Natural killer cell (primary cell): ENCODE data around the gene SLC23A2. TPM values are rescaled to one million over a fixed set of nuclear protein-coding genes. Genes with fewer than 3 reads are reported as not detected.

ENCODE experiments used
- ATAC-seq, 3 donors: fragments of 150-1000 bp in 2 of 3; fragments of 200-7000 bp in 1 of 3; cut with Tn5 transposase; 1 replicate in 1 of 3; 2 replicates in 2 of 3; pipeline ENCODE4 v1.10.0; 2021; ENCODE audit warnings: mild to moderate bottlenecking in 2 of 3, moderate library complexity in 2 of 3
- DNase-seq, 2 donors: peaks; one replicate each; pipeline versions ENCODE4 v3.0.0 to v3.0.0-alpha.2; 2013 to 2021; ENCODE audit warnings: mixed read lengths in 1 of 2
- H3K27ac ChIP-seq: one replicate; pipeline ENCODE4 v1.5.1; 2013; ENCODE audit warnings: mild to moderate bottlenecking, low read length
- H3K27me3 ChIP-seq: one replicate; pipeline ENCODE4 v1.6.1; 2013; ENCODE audit warnings: low read length; ENCODE audit not compliant: control insufficient read depth, insufficient read depth
- H3K36me3 ChIP-seq: one replicate; pipeline ENCODE4 v1.6.1; 2013; ENCODE audit warnings: low read length; ENCODE audit not compliant: control insufficient read depth, insufficient read depth
- H3K4me1 ChIP-seq: one replicate; pipeline ENCODE4 v1.6.1; 2013; ENCODE audit warnings: low read length; ENCODE audit not compliant: control insufficient read depth, insufficient read depth
- H3K4me3 ChIP-seq: one replicate; pipeline ENCODE4 v1.5.1; 2013; ENCODE audit warnings: low read length
- H3K9me3 ChIP-seq: one replicate; pipeline ENCODE4 v1.6.1; 2013; ENCODE audit warnings: low read length; ENCODE audit not compliant: control insufficient read depth, insufficient read depth
- H3K27ac Mint-ChIP-seq, 2 donors: one replicate each; pipeline ENCODE4 v1.8.0; 2022; ENCODE audit warnings: mild to moderate bottlenecking in 2 of 2, mixed read lengths in 2 of 2, moderate library complexity in 1 of 2
- H3K27me3 Mint-ChIP-seq, 2 donors: one replicate each; pipeline ENCODE4 v1.8.0; 2022; ENCODE audit warnings: low read depth in 2 of 2, mixed read lengths in 2 of 2
- H3K36me3 Mint-ChIP-seq: one replicate; pipeline ENCODE4 v1.8.0; 2022; ENCODE audit warnings: mixed read lengths
- H3K4me1 Mint-ChIP-seq, 2 donors: one replicate each; pipeline ENCODE4 v1.8.0; 2022; ENCODE audit warnings: mixed read lengths in 2 of 2
- H3K4me3 Mint-ChIP-seq: one replicate; pipeline ENCODE4 v1.8.0; 2022; ENCODE audit warnings: mild to moderate bottlenecking, moderate library complexity, mixed read lengths
- H3K9me3 Mint-ChIP-seq, 2 donors: one replicate each; pipeline ENCODE4 v1.8.0; 2022; ENCODE audit warnings: mixed read lengths in 2 of 2
- CTCF ChIP-seq: fragments of 200-600 bp; IDR thresholded peaks from one replicate; pipeline ENCODE4 v1.8.0; 2022; ENCODE audit warnings: antibody characterized with exemption
- WGBS: methylation state at CpG from one replicate; pipeline ENCODE4 v1.1.7; 2013; ENCODE audit warnings: missing lambda C conversion rate; ENCODE audit not compliant: insufficient coverage; 5-methylcytosine and 5-hydroxymethylcytosine counted together
- intact Hi-C: fragments of 100-400 bp; cut with micrococcal nuclease; formaldehyde crosslinking; loops from one replicate; pipeline ENCODE4 v1.14.2; 2022
- total RNA-seq, 4 donors: library from RNA; stranded (reverse); fragments of 120-200 nt in 1 of 4; gene quantifications; one replicate each; pipeline versions ENCODE4 v1.2.3 to v1.2.4, GENCODE V29; 2013 to 2022

SLC23A2 gene
- total RNA-seq, 3 donors from 2014 or later (not counting 1 experiment from before 2014, with no cell fraction given), result 21.8 to 31.5 (median 26.0) TPM

- Histone ChIP-seq H3K4me1 (peaks cover 6% of the 10 kb centered on the region), H3K27ac (no peak overlapping the region), H3K27me3 (no peaks in the 10 kb centered on the region), H3K36me3 (peaks cover 14% of the 10 kb centered on the region), H3K4me3 (no peak overlapping the region), H3K9me3 (no peaks in the 10 kb centered on the region)
- DNase-seq (no peak), ATAC-seq (no peak)
- Mint-ChIP-seq H3K27ac (peak overlapping the region in 1 of 2 donors; percentile 57), H3K9me3 (no peaks in the 10 kb centered on the region), H3K27me3 (no peaks in the 10 kb centered on the region), H3K4me3 (no peak overlapping the region), H3K36me3 (peaks cover 8% of the 10 kb centered on the region), H3K4me1 (peaks cover 5 to 8% of the 10 kb centered on the region in 2 donors)
- TF ChIP-seq CTCF, result no peak
- intact Hi-C loops, result no loop called here
- WGBS, result 84% methylated on average over 3 of the region's 4 CpGs
Observed at GRCh38 chr20:4966826-4967751, 34.2 kb downstream of the SLC23A2 start.

GRCh38 chr20:4962241-4962855 lies 39.0 kb downstream of the SLC23A2 start:
- H3K36me3 Mint-ChIP-seq, result no peaks in the 10 kb centered on the region
- ATAC-seq, result peak; percentile 83 to 86 (median 84)
- H3K4me3 Mint-ChIP-seq, result peak overlapping the region; percentile 52
- H3K27me3 Mint-ChIP-seq, result no peaks in the 10 kb centered on the region
- no peaks in the 10 kb centered on the region for H3K9me3 Mint-ChIP-seq
- Histone ChIP-seq H3K4me1 (peaks cover 18% of the 10 kb centered on the region), H3K27me3 (no peaks in the 10 kb centered on the region), H3K9me3 (no peaks in the 10 kb centered on the region), H3K4me3 (no peak overlapping the region), H3K27ac (peak overlapping the region; percentile 43), H3K36me3 (no peaks in the 10 kb centered on the region)
- intact Hi-C loops, result no loop called here
- 90% methylated on average over 10 of the region's 10 CpGs for WGBS
- peak; percentile 29 to 71 for DNase-seq
- H3K27ac Mint-ChIP-seq, result peak overlapping the region; percentile 68 to 95
- no peak for TF ChIP-seq CTCF
- peaks cover 17 to 19% of the 10 kb centered on the region in 2 donors for H3K4me1 Mint-ChIP-seq

DNA sequence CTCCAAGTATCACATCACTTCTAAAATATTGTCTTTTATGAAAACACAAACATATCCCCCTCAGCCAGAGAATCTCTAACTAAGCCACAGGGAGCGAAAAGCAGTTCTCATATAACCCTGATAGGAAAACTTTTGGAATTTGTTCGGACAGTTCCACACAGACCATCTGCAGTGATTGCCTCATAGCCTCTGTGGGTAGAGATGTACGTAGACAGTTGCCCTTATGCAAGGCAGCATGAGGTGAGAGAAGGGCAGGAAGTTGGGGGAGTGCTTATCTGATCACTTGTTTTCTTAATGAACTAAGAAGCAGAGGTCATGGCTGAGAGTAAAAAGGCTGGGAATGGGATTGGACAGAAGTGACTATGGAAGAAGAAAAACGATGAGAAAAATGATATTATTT lies 39.6 kb downstream of the SLC23A2 start:
- Histone ChIP-seq H3K27ac (peak overlapping the region; percentile 50), H3K4me3 (no peak overlapping the region)

More for the DNA sequence above, 39.6 kb downstream of the SLC23A2 start:
- Mint-ChIP-seq H3K36me3 (no peaks in the 10 kb centered on the region), H3K27me3 (no peaks in the 10 kb centered on the region), H3K27ac (peak overlapping the region; percentile 68 to 95), H3K4me3 (peak overlapping the region; percentile 52), H3K9me3 (no peaks in the 10 kb centered on the region), H3K4me1 (peaks cover 17 to 19% of the 10 kb centered on the region in 2 donors)
- intact Hi-C loops, result no loop called here
- no peaks in the 10 kb centered on the region for H3K36me3 ChIP-seq
- H3K9me3 ChIP-seq, result no peaks in the 10 kb centered on the region
- peaks cover 18% of the 10 kb centered on the region for H3K4me1 ChIP-seq
- ATAC-seq (peak; percentile 90 to 94 (median 93)), DNase-seq (peak in 1 of 2 donors; percentile 66)
- no peak for TF ChIP-seq CTCF
- WGBS, result 48% methylated on average over 3 of the region's 4 CpGs
- H3K27me3 ChIP-seq, result no peaks in the 10 kb centered on the region
